ENCODE data around the gene TSC2. TPM values are rescaled to one million over a fixed set of nuclear protein-coding genes. Genes with fewer than 3 reads are reported as not detected.

The TSC2 gene
- total and polyA plus RNA-seq, 9 of the 15 experiments (the other 6 are each of a cell fraction or from before 2014, with no cell fraction given) = 1.3 to 68.1 (median 16.6) TPM

DNA sequence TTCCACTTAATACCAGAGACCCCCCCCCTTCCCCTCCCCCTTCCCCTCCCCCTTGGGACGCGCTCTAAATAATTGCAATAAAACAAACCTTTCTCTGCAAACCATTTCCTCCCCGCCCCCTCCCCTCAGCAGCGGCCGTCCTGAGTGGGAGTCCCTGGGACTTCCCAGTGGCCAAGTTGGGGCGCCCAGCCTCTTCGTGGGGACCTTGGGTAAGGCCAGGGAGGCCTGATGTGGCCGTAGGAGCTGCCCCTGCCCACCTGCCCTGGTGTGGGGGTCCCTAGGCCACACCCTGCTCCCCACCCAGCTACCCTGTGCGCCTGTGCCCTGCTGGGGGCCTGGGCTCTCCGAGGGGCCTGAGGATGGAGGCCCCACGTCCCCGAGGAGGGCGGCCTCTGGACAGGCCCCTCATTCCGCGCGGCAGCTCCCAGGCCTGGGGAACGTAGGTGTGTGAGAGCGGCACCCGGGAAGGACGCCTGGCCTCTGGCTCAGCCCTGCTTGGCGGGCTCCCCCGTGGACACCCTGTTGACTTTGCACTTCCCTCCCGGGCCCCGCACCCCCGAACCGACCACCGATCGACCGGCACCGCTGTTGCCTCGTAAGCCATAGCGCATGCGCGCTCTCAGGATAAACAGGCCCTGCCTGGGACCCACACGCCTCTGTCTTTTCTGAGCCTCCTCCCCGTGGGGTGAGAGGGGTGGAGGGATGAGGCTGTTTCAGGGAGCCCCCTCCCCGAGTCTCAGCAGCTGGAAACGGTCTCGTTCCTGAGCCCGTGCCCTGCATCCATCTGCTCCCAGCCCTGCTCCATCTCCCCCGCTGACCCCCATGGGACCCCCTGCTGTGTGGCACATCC is 9.2 kb upstream of the TSC2 start:
- no peak overlapping the region for H3K4me2 ChIP-seq (ENCODE audit: insufficient read depth, low read length)
- ChIA-PET CTCF (ENCODE audit: low intra/inter-chr PET ratio) (interaction anchor here (0.6 kb wide), 1 partner anchor 643 kb away, joined by 3 read pairs; no protein-coding TSS in a partner anchor), POLR2A (interaction anchor here (0.6 to 1.6 kb wide), 4 partner anchors 8 to 430 kb away, joined by 3 to 6 read pairs (median 4); partner anchors contain the start of genes RPS2 and TSC2)
- H3K9me1 ChIP-seq (ENCODE audit: control insufficient read depth, insufficient read depth, low read length) = no peaks in the 10 kb centered on the region
- WGBS (ENCODE audit: insufficient coverage, low coverage, missing lambda C conversion rate) = 85% methylated on average over 31 of the region's 41 CpGs
- no peaks in the 10 kb centered on the region for H4K20me1 ChIP-seq (replicated peaks; ENCODE audit: control insufficient read depth, insufficient read depth, low read length)
- H3K4me1 ChIP-seq (replicated peaks in 1 of 2; ENCODE audit: control insufficient read depth in 2 of 2, insufficient read depth in 2 of 2, low read length in 2 of 2) = peaks cover 7 to 93% of the 10 kb centered on the region in 2 experiments; a peak in 4 of 5 replicates
- intact Hi-C loops (cut with micrococcal nuclease) (no loop called here), in situ Hi-C loops (cut with MboI) (no loop called here)
- no peaks in the 10 kb centered on the region for H3K27me3 ChIP-seq (ENCODE audit: control insufficient read depth in 2 of 2, insufficient read depth in 2 of 2, low read length in 2 of 2)
- H3K4me3 ChIP-seq = no peak overlapping the region
- DNase-seq (ENCODE audit: extremely low read depth in 1 of 4, low spot score in 3 of 4) (no peak), FAIRE-seq (no peak), ATAC-seq (no peak)
- H3K79me2 ChIP-seq (ENCODE audit: control insufficient read depth, insufficient read depth, low read length) = peaks cover 8% of the 10 kb centered on the region; the same call in 1 of the 3 replicates
- no peaks in the 10 kb centered on the region for H3K9me3 ChIP-seq (replicated peaks; ENCODE audit: control insufficient read depth, insufficient read depth, low read depth, low read length)
- peaks cover 23% of the 10 kb centered on the region; the same call in 1 of the 3 replicates for H3K36me3 ChIP-seq (ENCODE audit: control insufficient read depth, insufficient read depth, low read length)
- no peak for TF ChIP-seq ZZZ3 (IDR thresholded peaks at IDR 0.05)
- no peak for TF ChIP-seq SLC30A9 (CRISPR knock-in tag; IDR thresholded peaks at IDR 0.05)
- peak; percentile 11; the same call in 1 of the 2 replicates for TF ChIP-seq POLR2G (IDR thresholded peaks at IDR 0.05; ENCODE audit: low read depth, low read length)
- no peak for TF ChIP-seq PTRF (tag; IDR thresholded peaks at IDR 0.05)
- no peak for TF ChIP-seq ZNF57 (CRISPR knock-in tag; IDR thresholded peaks at IDR 0.05)
- TF ChIP-seq NR2C1 (IDR thresholded peaks at IDR 0.05) = no peak
- no peak for TF ChIP-seq NR2C1 (tag; IDR thresholded peaks at IDR 0.05)
- TF ChIP-seq ZBTB33 (CRISPR knock-in tag; IDR thresholded peaks at IDR 0.05) = peak; percentile 86
- TF ChIP-seq, protein P1, sequence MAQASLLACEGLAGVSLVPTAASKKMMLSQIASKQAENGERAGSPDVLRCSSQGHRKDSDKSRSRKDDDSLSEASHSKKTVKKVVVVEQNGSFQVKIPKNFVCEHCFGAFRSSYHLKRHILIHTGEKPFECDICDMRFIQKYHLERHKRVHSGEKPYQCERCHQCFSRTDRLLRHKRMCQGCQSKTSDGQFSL (CRISPR knock-in tag; IDR thresholded peaks at IDR 0.05) = 0 out of 2 replicates have a peak, but pooled peaks have one; percentile 30
- TF ChIP-seq, protein P1 (tag; IDR thresholded peaks at IDR 0.05) = 0 out of 4 replicates have a peak, but pooled peaks of 1 of the 2 experiments have one; percentile 25
- TF ChIP-seq RBM22 (IDR thresholded peaks at IDR 0.05; ENCODE audit: low read depth, low read length, poor library complexity, severe bottlenecking) = peak; percentile 13
- TF ChIP-seq ESRRA (IDR thresholded peaks at IDR 0.05; ENCODE audit: borderline replicate concordance, low read depth) = no peak
- TF ChIP-seq TAF7 (tag; IDR thresholded peaks at IDR 0.05) = no peak
- no peak for TF ChIP-seq ZBTB43 (CRISPR knock-in tag; IDR thresholded peaks at IDR 0.05)
- peak overlapping the region in 1 of 2 experiments; percentile 79; a peak in 2 of 4 replicates for H3K9ac ChIP-seq (ENCODE audit: insufficient read depth in 1 of 2, low read depth in 2 of 2, low read length in 2 of 2)
- no peak overlapping the region for H3K27ac ChIP-seq (ENCODE audit: extremely low read depth, low read depth, low read length)
- no peak overlapping the region for H2AFZ ChIP-seq (ENCODE audit: low read depth, low read length)
- no TSS peak for BruUV-seq (replicated peaks)

Data from K562 (cell line).